HG02885 (cell line): ENCODE results near the gene COL13A1.

Experiments
- ATAC-seq: cut with Tn5 transposase; IDR thresholded peaks from one replicate; pipeline ENCODE4 v1.9.1; 2021; ENCODE audit warnings: mild to moderate bottlenecking; ENCODE audit not compliant: unreplicated experiment, poor library complexity

Gene COL13A1

DNA sequence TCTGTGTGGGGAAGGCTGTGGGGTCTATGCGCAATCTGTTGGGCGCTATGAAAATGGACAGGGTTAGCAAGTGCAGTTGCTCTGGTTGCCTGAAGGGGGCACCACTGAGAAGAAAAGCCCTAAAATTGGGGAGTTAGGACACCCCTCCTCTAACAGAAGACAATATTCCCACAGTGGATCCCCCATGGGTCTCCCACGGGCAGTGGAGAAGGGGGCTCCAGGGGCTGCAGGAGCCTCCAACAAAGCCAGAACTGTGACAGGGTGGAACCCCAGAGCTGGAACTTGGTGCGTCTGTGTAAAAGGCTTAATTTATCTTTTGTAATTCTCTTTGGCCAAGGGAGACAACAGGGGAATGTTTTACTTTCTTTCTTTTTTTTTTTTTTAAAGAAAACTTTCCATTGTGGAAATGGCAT, 12.5 kb upstream of the COL13A1 start:
- ATAC-seq = no peak

DNA sequence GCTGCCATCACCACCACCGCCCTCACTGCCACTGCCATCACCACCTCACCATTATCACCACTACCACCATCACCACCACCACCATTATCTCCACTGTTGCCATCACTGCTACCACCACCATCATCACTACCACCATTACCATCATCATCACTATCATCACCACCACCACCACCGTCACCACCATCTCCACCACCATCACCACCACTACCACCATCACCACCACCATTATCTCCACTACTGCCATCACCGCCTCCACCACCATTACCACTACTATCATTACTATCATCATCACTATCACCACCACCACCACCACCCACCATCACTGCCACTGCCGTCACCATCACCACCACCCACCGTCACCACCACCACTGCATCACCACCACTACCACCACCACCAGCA, 9.9 kb upstream of the COL13A1 start:
- ATAC-seq = no peak

DNA sequence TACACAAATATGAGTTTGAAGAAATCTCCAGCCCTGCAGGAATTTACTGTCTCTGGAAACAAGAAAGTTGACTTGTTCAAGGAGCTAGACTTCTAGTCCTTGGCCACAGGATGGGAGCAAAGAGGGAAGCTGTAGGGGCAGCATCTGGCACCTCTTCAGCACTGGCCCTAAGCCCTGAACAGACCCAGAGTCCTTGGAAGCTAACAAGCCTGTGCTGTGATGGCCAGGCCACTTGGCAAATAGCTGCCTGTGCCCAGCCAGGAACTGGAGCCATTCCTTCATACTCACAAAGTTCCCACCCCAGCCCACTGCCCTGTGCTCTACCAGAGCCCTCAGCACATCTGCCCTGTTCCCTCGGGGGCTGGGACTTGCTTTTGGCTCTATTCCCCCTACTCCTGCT, 9.4 kb upstream of the COL13A1 start:
- no peak for ATAC-seq

DNA sequence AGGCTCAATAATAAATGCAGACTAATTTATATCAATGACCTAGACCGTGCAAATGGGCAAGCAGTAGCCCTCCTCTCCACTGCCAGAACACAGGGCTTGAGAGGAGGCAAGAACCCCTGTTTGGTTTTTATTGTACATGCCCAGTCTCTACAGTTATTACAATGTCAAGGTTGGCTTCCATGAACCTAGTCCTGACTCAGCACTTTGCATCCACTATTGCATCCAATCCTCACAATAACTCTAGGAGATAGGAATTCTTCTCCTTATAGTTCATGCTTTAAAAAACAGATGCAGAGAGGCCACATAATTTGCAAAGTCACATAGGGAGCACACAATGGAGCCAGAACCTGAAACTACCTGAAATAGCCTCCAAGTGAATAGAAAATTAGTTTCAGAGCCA, 7.0 kb upstream of the COL13A1 start:
- no peak for ATAC-seq

DNA sequence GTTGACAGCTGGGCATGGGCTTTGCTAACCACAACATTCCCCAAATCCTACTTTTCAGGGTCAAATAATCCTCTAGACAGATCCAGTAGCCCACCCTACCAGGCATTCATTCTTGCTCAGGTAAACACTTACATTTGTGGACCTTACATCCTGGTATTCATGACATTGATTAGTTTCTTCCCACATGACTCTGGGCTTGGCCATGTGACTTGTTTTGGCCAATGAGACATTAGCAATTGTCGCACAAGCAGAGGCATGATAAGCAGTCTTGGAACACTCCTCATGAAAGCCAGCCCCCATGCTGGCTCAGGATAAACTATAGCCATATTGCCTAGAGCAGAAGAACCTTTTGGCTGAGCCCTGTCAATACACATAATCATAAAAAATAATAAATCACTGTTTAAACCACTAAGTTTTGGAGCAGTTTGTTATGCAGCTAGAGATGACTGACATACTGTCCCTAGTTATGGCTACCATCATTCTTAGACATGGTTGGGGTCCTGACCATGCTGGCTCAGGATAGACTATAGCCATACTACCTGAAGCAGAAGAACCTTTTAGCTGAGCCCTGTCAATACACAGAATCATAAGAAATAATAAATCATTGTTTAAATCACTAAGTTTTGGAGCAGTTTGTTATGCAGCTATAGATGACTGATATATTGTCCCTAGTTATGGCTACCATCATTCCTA, 6.3 kb upstream of the COL13A1 start:
- ATAC-seq = no peak

DNA sequence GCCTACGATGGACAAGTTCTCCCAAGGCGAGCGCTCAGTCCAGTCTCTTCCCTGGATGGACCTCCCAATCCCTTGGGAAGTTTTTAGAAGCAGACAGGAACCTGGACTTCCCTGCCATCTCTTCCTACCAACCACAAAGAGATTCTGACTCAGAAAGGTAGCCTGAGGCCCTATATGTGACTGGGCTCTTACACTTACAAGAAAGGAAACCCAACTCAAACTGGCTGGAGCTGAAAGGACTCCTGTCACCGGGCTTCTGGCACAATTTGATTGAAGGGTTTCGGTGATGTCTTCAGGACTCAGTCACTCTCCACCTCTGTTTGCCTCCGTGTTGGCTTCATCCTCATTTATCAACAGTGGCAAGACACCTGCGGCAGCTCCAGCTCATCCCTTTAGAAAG, 3.7 kb upstream of the COL13A1 start:
- no peak for ATAC-seq

DNA sequence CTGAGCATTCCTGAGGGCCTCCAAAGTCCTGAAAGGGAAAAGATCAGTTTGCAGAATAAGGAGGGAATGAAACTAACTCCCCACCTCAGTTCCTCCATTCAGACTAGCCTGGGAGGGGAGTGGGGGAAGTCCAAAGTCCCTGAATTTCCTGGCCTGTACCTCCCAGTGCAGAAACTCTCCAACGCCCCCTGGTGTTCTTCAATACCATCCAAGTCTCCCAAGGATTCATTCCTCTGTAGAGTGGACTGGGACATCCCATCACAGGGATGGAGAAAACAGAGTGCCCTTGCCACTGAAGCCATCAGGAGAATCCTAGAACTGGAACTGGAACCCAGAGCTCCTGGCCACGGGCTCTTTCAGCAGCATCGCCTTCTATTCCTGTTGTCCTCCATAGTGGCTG, 1.6 kb upstream of the COL13A1 start:
- ATAC-seq = no peak

DNA sequence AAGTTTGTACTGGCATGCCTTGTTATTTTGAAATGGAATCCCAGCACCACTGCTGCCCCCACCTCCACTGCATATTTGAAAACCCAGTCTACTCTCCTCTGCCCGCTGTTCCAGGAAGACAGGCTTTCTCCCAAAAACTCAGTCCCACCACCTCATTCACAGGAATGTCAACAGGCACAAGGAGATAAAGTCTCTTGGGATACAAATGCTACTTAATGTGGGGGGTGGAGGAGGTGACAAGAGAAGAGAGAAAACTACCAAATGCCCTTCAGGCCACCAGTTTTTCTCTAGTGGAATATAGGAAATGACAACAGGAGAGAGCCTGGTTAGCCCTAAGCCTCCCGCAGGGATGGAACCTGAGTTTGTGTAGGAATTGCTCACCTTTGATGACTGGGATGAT, 1.0 kb upstream of the COL13A1 start:
- ATAC-seq = no peak

DNA sequence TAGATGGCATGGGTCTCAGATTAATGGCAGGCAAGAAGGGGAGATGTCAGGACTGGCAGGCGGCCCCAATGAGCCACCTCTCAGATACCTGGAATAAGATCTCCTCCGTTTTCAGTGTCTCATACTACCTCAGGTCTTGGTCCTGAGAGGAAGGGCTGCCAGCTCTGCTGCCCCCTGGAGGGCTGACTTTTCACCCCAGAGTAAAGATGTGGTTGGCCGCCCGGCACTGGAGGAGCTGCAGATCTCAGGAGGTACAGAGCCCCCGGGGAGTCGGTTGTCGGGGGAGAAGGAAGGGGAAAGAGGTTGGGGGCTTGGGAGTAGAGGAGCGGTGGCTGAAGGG, 642 bp upstream of the COL13A1 start:
- ATAC-seq = no peak

DNA sequence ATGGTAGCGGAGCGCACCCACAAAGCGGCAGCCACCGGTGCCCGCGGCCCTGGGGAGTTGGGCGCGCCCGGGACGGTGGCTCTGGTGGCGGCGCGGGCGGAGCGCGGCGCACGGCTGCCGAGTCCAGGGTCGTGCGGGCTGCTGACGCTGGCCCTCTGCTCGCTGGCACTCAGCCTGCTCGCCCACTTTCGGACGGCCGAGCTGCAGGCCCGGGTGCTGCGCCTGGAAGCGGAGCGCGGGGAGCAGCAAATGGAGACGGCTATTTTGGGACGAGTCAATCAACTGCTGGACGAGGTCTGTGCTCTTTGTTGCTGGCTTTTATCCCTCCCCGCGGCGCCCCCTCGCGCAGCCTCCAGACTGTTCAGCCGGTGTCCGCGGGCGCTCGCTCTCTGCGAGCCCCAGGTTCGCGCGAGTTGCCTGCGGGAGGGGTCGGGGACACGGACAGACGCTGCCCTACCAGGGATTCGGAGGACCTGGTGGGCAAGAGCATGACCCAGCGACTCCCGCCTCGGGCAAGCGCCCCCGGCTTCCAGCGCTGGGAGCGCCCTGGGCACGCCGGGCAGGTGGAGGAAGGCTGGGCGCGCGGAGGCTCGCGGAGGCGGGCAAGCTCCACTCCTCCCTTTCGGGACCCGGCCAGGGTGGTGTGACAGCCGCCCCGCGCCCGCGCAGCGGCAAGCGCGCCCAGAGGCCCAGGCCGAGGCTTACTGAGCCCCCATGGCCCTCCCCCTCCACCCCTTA, 887 bp downstream of the COL13A1 start:
- ATAC-seq = no peak

DNA sequence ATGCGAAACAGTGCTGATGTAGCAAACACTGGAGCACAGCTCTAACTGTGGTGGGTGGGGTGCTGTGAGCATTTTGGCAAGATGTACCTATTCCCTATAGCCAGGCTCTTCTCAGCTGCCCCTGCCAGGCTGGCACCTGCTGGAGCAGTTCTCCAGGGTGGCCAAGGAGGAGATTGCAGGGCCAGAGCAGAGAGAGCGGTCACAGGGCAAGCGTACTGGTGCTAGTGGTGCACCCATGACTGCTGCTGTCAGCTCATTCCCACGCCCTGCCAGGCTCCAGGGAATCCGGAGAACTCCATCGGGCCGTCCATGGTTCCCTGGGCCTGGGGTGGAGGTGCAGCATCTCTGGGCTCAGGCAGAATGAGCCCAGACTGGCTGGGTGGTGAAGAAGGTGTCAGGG, 2.1 kb downstream of the COL13A1 start:
- no peak for ATAC-seq

DNA sequence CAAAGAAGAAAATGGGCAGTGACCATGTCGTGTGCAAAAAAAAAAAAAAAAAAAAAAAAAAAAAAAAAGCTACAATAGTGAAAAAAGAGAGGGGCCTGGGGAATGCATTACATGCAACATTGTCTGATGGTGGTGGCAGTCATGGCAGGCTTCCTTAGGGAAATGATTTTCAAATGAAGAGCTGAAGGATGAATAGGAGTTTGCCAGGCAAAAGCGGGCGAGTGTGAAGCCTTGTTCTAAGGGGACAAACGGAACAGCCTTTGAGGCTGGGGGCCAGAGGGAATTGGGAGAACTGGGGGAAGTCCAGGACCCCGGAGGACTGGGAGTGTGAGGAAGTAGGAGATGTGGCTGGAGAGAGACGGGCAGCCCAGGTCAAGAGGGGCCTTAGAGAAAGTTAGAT, 3.1 kb downstream of the COL13A1 start:
- no peak for ATAC-seq

DNA sequence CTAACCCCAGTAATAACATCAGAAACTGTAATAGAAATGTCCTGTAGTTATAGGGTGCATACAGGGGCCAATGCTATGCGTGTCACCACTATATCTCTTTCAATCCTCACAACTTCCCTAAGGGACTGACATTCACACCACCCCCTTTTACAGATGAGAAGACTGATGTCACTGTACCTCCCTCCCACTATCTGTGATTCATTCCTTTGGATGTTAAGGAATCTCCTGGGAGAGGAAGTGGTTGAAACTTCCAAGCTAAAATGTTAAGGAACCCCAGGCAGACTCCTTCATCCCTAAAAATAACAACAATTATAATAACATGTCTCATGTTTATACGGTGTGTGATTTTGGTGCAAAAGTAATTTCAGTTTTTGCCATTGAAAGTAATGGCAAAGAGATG, 5.4 kb downstream of the COL13A1 start:
- ATAC-seq = no peak

DNA sequence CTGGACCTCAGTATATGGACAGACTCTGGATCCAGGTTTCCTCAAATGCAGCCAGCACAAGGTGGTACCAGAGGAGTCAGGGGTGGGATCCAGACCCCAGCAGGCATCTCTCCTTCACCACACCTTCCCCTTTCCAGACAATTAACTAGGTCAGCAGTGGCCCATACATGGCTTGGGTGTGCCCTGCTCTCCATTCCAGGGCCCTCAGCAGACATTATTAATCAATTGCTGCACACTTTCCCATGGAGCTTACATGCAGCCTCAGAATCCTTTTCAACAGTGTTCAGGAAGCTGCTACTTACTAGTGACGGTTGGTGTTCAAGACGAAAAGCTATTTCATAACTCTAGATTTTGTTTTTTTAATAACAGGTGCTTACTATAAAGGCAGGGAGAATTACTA, 6.0 kb downstream of the COL13A1 start:
- no peak for ATAC-seq

DNA sequence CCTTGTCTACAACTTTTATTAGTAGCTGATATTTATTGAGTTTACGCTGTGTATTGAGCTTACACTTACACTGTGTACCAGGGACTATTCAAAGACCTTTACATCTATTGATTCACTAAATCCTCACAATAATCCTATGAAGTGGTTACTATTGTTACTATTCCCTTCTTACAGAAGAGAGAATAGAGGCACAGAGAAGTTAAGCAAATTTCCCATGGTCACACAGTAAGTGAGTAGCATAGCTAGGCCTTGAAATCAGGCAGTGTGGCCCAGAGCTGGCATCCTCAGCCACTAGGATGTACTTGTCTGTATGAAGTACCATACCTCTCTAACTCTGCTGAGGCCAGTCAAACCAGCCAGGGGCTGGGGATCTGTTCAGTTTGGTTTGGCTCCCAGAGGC, 7.6 kb downstream of the COL13A1 start:
- no peak for ATAC-seq

DNA sequence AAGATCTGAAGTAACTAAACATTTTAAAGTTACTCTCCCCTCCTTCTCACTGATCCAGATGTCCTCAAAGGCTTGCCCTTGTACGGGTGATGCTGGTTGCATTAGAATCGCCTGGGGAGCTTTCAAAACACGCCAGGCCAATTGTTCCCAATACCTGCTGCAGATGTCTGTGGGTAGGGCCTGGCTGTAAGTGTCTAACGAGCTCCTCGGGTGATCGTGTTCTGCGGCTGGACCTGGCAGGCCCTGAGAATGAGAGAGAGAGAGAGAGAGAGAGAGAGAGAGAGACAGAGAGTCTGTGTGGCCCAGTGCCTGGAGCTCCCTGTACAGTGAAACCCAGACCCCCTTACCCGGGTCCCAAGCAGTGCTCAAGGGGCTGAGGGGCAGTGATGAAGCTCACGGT, 8.4 kb downstream of the COL13A1 start:
- ATAC-seq = no peak

DNA sequence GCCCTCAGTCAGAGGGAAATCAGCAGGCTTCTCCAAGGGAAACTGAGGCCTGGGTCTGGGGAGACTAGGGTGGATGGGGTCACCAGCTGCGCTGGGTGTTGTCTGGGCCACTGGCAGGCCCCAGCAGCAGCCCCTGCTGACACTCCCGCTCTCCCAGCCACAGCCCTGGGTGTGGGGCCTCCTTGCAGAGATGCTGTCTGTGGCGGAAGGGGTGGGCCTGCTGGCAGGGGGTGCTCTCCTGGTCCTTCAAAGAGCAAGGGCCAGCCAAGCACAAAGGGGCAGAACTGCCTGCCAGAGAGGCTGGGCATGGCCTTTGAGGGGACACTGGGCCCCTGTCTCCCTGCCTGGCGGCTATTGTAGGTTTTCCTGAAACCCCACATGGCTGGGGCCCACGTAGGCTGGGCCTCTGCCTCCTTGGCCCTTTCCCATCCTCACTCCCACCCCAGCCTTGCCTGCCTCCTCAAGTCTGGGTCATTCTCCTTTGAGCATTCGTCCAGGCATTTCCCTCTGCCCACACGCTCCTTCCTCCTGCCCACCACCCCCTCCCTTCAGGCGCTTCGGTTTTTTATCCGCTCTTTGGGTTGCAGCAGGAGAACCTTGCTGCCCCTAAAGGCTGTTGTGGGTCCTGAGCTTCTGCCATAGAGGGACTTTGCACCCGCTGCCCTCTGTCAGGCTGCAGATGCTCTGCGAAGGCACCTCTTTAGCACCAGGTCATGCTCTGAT, 9.1 kb downstream of the COL13A1 start:
- no peak for ATAC-seq

DNA sequence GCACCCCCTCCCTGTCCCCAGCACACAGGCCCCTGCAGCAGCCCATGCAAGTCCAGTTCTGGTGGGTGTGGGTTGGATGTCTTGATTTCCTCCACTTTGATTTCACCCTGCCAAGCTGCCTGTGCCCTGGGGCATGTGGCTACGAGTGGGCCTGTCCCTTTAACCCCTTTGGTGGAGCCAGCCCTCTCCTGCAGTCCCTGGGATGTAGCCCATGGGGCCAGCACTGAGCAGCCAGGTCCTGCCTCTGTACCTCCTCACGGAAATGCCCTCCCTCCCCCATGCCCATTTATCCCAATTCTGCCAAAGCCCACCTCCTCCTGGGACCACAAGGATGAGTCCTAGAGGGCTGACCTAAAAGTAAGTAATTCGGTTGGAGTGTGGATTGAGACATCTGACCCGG, 11.9 kb downstream of the COL13A1 start:
- no peak for ATAC-seq

DNA sequence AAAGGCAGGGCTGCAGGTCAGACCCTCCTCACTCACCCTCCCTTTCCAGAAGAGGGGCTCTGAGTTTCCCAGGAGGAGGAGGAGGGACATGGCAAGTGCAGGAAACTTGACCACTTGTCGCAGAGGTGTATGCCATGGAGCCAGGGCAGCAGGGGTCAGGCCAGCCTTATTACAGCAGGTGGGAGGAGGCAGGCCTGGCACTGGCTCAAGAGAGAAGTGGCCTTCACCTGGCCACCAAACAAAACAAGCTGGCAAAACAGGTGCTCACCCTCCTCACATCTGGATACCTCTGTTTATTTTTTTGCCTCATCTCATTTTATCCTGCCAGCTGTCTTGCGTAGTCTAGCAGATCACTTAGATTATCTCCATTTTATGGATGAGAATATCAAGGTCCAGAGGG, 12.5 kb downstream of the COL13A1 start:
- ATAC-seq = no peak

DNA sequence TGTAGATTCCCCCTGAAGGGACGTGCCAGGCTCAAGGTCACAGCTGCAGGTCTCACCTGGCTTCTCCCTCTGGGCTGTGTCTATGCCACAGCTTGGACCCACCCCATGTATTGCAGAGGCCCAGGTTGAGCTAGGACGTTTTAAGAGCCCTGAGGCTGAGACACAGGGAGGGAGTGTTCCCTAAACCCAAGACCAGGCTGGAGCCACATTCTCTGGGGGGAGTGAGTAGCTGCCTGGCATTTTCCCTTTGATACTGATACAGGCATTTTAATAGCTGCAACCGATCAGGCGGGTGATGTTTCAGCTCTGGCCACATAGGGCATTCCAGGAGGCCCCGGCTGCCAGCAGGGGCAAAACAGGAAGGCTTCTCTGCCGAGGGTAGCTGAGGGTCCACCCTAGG, 13.4 kb downstream of the COL13A1 start:
- no peak for ATAC-seq

DNA sequence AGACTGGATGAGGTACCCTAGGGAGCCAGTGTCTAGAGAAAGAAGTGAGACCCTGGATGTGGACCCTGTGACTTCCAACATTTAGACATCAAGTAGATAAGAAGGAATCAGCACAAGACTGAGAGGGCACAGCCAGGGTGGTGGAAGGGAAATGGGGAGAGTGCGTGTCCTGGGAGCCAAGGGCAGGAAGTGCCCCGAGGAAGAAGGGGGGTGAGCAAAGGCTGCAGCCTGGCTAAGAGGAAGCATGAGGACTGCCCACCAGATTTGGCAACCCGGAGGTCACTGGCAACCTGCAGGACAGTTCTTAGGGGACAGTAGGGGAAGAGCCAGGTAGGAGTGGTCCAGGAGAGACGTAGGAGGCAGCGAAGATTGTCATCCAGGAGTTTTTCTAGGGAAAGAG, 14.8 kb downstream of the COL13A1 start:
- no peak for ATAC-seq

DNA sequence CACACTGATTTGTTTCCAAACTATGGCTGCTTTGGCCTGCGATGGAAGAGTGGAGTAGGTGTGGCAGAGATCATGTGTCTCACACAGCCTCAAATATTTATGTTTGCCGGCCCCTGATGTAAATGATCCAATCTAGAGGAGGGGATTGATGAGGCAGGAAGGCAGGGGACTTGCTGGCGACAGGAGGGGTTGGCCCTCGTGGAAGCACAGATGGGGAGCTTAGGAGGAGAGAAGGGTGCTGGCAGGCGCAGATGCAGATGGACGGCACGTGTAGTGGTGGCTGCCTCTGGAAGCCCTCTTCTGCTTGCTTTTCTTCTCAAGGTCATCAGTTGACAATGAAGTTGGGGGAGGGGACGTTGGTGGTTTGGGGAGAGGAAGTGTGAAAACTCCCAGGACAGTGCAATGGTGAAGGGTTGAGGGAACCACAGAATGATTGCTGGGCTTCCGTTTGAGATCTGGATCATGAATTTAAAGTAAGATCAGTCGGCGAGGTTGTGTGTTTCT, 15.4 kb downstream of the COL13A1 start:
- no peak for ATAC-seq
